HepG2 (cell line): ENCODE measurements around the gene COBLL1. TPM values are rescaled to one million over a fixed set of nuclear protein-coding genes. Genes with fewer than 3 reads are reported as not detected.

Experiments
- ADNP ChIP-seq: sonication (generic); formaldehyde crosslinking; IDR thresholded peaks from 2 replicates; pipeline ENCODE4 v1.4.0; 2020; ENCODE audit warnings: missing genetic modification reagents
- HNF4G ChIP-seq, 2 experiments: sonication (generic) in 1 of 2; formaldehyde crosslinking in 1 of 2; IDR thresholded peaks; 2 replicates each; pipeline versions ENCODE4 v1.4.0 to v1.6.1; 2011 to 2020; ENCODE audit warnings: borderline replicate concordance in 2 of 2, low read depth in 2 of 2, mild to moderate bottlenecking in 2 of 2, low read length in 1 of 2, missing genetic modification reagents in 1 of 2, moderate library complexity in 1 of 2
- NCOR1 ChIP-seq: fragments of 200-600 bp; sonication (generic); IDR thresholded peaks from 2 replicates; pipeline ENCODE4 v1.7.0; 2017; ENCODE audit warnings: antibody characterized with exemption, low read length, borderline replicate concordance
- POGZ ChIP-seq: sonication (generic); formaldehyde crosslinking; IDR thresholded peaks from 2 replicates; pipeline ENCODE4 v1.4.0; 2020; ENCODE audit warnings: mild to moderate bottlenecking, missing genetic modification reagents
- REPIN1 ChIP-seq: sonication (generic); formaldehyde crosslinking; IDR thresholded peaks from 2 replicates; pipeline ENCODE4 v1.8.0; 2022; ENCODE audit warnings: missing genetic modification reagents, low read depth, mild to moderate bottlenecking, borderline replicate concordance
- REST ChIP-seq, 2 experiments: IDR thresholded peaks; 2 replicates each; pipeline ENCODE4 v1.6.1; 2011 to 2012; ENCODE audit warnings: low read length in 2 of 2, borderline replicate concordance in 1 of 2, low read depth in 1 of 2, mild to moderate bottlenecking in 1 of 2, moderate library complexity in 1 of 2
- RNF219 ChIP-seq: sonication (generic); formaldehyde crosslinking; IDR thresholded peaks from 2 replicates; pipeline ENCODE4 v1.5.0; 2020; ENCODE audit warnings: mild to moderate bottlenecking, missing genetic modification reagents
- SMAD1 ChIP-seq: sonication (generic); formaldehyde crosslinking; IDR thresholded peaks from 2 replicates; pipeline ENCODE4 v1.4.0; 2020; ENCODE audit warnings: missing genetic modification reagents, low read depth, mild to moderate bottlenecking, borderline replicate concordance
- SP5 ChIP-seq: IDR thresholded peaks from 2 replicates; pipeline ENCODE4 v1.6.1; 2016; ENCODE audit warnings: low read depth, borderline replicate concordance
- ZGPAT ChIP-seq: IDR thresholded peaks from 2 replicates; pipeline ENCODE4 v1.6.1; 2016; ENCODE audit warnings: mild to moderate bottlenecking
- ZMYM2 ChIP-seq: sonication (generic); formaldehyde crosslinking; IDR thresholded peaks from 2 replicates; pipeline ENCODE4 v1.8.0; 2022; ENCODE audit warnings: mild to moderate bottlenecking, missing genetic modification reagents
- ZNF124 ChIP-seq: sonication (generic); formaldehyde crosslinking; IDR thresholded peaks from 2 replicates; pipeline ENCODE4 v1.4.0; 2020; ENCODE audit warnings: missing genetic modification reagents
- ZNF292 ChIP-seq: sonication (generic); formaldehyde crosslinking; IDR thresholded peaks from 2 replicates; pipeline ENCODE4 v1.8.1; 2022; ENCODE audit warnings: mild to moderate bottlenecking, low read depth, missing genetic modification reagents, borderline replicate concordance
- polyA plus RNA-seq, 8 experiments: library from polyadenylated mRNA; depleted of rRNA in 3 of 8; stranded (reverse) in 7 of 8; unstranded in 1 of 8; fragments of >200 nt; fragmentation: Illumina TruSeq in 4 of 8; extraction: Trizol in 4 of 8; gene quantifications; 2 replicates each; pipeline versions ENCODE4 v1.2.1 to v1.2.3, GENCODE V29; 2011 to 2016; ENCODE audit warnings: low read depth in 4 of 8, missing spikeins in 1 of 8, mixed read lengths in 1 of 8; ENCODE audit not compliant: insufficient read depth in 1 of 8
- total RNA-seq, 5 experiments: library from RNA; depleted of rRNA; stranded (reverse); fragments of >200 nt; fragmentation: Illumina TruSeq; extraction: Trizol; gene quantifications; 2 replicates each; pipeline ENCODE4 v1.2.3, GENCODE V29; 2016; ENCODE audit warnings: low read depth in 1 of 5
- TF ChIP-seq, protein P1 (sequence below): sonication (generic); formaldehyde crosslinking; IDR thresholded peaks from 2 replicates; pipeline ENCODE4 v1.4.0; 2020; ENCODE audit warnings: missing genetic modification reagents, borderline replicate concordance
- TF ChIP-seq, protein P2 (sequence below): sonication (generic); formaldehyde crosslinking; conservative IDR thresholded peaks from 2 replicates; pipeline ENCODE4 v1.8.0; 2022; ENCODE audit warnings: mild to moderate bottlenecking, moderate library complexity, missing genetic modification reagents

Gene COBLL1
- total and polyA plus RNA-seq, 2 of the 13 experiments (the other 11 are each of a cell fraction or from before 2014, with no cell fraction given): 32.6 to 86.8 TPM

DNA sequence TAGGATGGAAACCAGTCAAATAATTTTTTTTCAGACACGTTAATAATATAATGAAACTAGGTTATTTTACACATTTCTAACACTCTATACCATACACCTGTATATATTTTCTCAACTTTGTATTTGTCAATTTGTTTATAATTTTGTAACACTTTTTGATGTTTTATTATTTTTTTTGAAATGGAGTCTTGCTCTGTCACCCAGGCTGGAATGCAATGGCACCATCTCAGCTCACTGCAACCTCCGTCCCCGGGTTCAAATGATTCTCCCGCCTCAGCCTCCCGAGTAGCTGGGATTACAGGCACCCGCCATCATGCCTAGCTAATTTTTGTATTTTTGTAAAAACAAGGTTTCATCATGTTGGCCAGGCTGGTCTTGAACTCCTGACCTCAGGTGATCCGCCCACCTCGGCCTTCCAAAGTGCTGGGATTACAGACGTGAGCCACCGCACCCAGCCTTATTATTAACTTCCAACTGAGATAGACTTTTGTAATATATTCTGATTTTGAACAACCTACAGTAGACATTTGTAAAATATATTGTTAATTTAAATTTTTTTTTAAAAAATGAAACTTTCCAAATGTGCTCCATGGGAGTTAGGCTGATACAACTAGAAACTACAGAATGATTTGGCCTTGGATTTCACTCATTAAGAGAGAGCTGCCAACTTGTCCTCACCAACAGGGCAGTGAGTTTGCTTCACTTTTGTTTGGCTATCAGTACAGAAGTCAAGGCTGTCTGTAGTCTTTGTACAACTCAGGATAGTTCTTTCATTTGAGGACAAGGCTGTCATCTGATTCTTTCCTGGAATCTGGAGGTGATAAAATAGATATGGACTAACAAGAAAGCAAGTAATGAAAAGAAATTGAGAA is 33.9 kb upstream of the COBLL1 start (continued):
- TF ChIP-seq, protein P1, sequence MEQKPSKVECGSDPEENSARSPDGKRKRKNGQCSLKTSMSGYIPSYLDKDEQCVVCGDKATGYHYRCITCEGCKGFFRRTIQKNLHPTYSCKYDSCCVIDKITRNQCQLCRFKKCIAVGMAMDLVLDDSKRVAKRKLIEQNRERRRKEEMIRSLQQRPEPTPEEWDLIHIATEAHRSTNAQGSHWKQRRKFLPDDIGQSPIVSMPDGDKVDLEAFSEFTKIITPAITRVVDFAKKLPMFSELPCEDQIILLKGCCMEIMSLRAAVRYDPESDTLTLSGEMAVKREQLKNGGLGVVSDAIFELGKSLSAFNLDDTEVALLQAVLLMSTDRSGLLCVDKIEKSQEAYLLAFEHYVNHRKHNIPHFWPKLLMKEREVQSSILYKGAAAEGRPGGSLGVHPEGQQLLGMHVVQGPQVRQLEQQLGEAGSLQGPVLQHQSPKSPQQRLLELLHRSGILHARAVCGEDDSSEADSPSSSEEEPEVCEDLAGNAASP: peak; percentile 98
- TF ChIP-seq SP5 (CRISPR knock-in tag) (peak; percentile 43; the same call in 1 of the 2 replicates), SMAD1 (CRISPR knock-in tag) (no peak), ZMYM2 (CRISPR knock-in tag) (peak; percentile 80; the same call in 1 of the 2 replicates), ZGPAT (0 out of 2 replicates have a peak, but pooled peaks have one; percentile 5), REPIN1 (CRISPR knock-in tag) (peak; percentile 69; the same call in 1 of the 2 replicates), REST (IDR thresholded peaks at IDR 0.05; ENCODE audit: borderline replicate concordance in 1 of 2, low read depth in 1 of 2, low read length in 2 of 2) (peak in 1 of 2 experiments; percentile 34; a peak in 1 of 4 replicates), HNF4G (IDR thresholded peaks at IDR 0.05; ENCODE audit: borderline replicate concordance, low read depth, low read length) (peak; percentile 71; the same call in 1 of the 2 replicates), HNF4G (CRISPR knock-in tag; IDR thresholded peaks at IDR 0.05; ENCODE audit: borderline replicate concordance, low read depth) (peak; percentile 6; the same call in 1 of the 2 replicates), ZNF124 (CRISPR knock-in tag) (0 out of 2 replicates have a peak, but pooled peaks have one; percentile 48), ADNP (peak; percentile 54; the same call in 1 of the 2 replicates), NCOR1 (peak; percentile 54; the same call in 1 of the 2 replicates), POGZ (CRISPR knock-in tag) (peak; percentile 90), ZNF292 (CRISPR knock-in tag) (peak; percentile 71), RNF219 (CRISPR knock-in tag) (no peak)
- TF ChIP-seq, protein P2, sequence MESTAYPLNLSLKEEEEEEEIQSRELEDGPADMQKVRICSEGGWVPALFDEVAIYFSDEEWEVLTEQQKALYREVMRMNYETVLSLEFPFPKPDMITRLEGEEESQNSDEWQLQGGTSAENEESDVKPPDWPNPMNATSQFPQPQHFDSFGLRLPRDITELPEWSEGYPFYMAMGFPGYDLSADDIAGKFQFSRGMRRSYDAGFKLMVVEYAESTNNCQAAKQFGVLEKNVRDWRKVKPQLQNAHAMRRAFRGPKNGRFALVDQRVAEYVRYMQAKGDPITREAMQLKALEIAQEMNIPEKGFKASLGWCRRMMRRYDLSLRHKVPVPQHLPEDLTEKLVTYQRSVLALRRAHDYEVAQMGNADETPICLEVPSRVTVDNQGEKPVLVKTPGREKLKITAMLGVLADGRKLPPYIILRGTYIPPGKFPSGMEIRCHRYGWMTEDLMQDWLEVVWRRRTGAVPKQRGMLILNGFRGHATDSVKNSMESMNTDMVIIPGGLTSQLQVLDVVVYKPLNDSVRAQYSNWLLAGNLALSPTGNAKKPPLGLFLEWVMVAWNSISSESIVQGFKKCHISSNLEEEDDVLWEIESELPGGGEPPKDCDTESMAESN (CRISPR knock-in tag): 0 out of 2 replicates have a peak, but pooled peaks have one; percentile 28
